ENCODE results near the gene KARS1. TPM values are rescaled to one million over a fixed set of nuclear protein-coding genes. Genes with fewer than 3 reads are reported as not detected.

The KARS1 gene
- total RNA-seq, 1 experiment from 2014 or later: 196 TPM

GRCh38 chr16:75648265-75649076, 1.0 kb upstream of the KARS1 start (continued):
- TF ChIP-seq FOSL1 (IDR thresholded peaks at IDR 0.05; ENCODE audit: low read depth) (no peak), ZNF274 (IDR thresholded peaks at IDR 0.05; ENCODE audit: low read depth, low read length) (no peak), RAD21 (IDR thresholded peaks at IDR 0.05; ENCODE audit: low read depth) (no peak), ATF3 (IDR thresholded peaks at IDR 0.05) (no peak)

GRCh38 chr16:75647112-75647491, 363 bp downstream of the KARS1 start:
- Histone ChIP-seq H3K36me3 (ENCODE audit: control insufficient read depth in 1 of 2, insufficient read depth in 2 of 2, low read length in 2 of 2) (peaks cover 11 to 28% of the 10 kb centered on the region in 2 experiments; a peak in 3 of 4 replicates), H2AFZ (ENCODE audit: low read depth, low read length, poor library complexity, severe bottlenecking) (no peak overlapping the region), H3K9me3 (ENCODE audit: control insufficient read depth in 1 of 2, insufficient read depth in 1 of 2, low read depth in 1 of 2, low read length in 2 of 2) (no peaks in the 10 kb centered on the region), H3K79me2 (ENCODE audit: insufficient read depth, low read length) (peaks cover 95% of the 10 kb centered on the region), H3K4me3 (replicated peaks in 1 of 2; ENCODE audit: low read depth in 1 of 2, low read length in 2 of 2) (peak overlapping the region; percentile 90 to 94), H3K9ac (ENCODE audit: low read length) (peak overlapping the region; percentile 99), H4K20me1 (ENCODE audit: insufficient read depth) (peaks cover 22% of the 10 kb centered on the region; the same call in 1 of the 2 replicates), H3K9me2 (ENCODE audit: insufficient read depth) (no peaks in the 10 kb centered on the region), H3K27me3 (ENCODE audit: insufficient read depth, low read length) (no peaks in the 10 kb centered on the region), H3K4me2 (ENCODE audit: low read length) (peak overlapping the region; percentile 91), H3K27ac (ENCODE audit: low read depth, low read length) (peak overlapping the region; percentile 89), H3K4me1 (ENCODE audit: control insufficient read depth in 1 of 2, insufficient read depth in 2 of 2, low read length in 2 of 2) (peaks cover 8 to 28% of the 10 kb centered on the region in 2 experiments)
- TF ChIP-seq ZBTB33 (IDR thresholded peaks at IDR 0.05; ENCODE audit: extremely low read depth, insufficient replicate concordance, low read length) (no peak), ZNF274 (IDR thresholded peaks at IDR 0.05; ENCODE audit: low read depth, low read length) (no peak), ZFX (IDR thresholded peaks at IDR 0.05) (no peak), FOSL1 (IDR thresholded peaks at IDR 0.05; ENCODE audit: low read depth) (no peak), SIN3A (IDR thresholded peaks at IDR 0.05; ENCODE audit: low read depth) (no peak), POLR2AphosphoS5 (IDR thresholded peaks at IDR 0.05; ENCODE audit: low read depth, low read length) (no peak), JUND (IDR thresholded peaks at IDR 0.05) (no peak), TCF7L2 (IDR thresholded peaks at IDR 0.05; ENCODE audit: borderline replicate concordance, extremely low read depth, insufficient read depth, insufficient read length) (no peak), EZH2phosphoT487 (IDR thresholded peaks at IDR 0.05; ENCODE audit: borderline replicate concordance) (no peak), MAX (IDR thresholded peaks at IDR 0.05) (no peak), EGR1 (IDR thresholded peaks at IDR 0.05; ENCODE audit: low read depth) (no peak), ELF1 (IDR thresholded peaks at IDR 0.05; ENCODE audit: borderline replicate concordance, low read depth) (no peak; the same call in 1 of the 2 replicates), REST (IDR thresholded peaks at IDR 0.05; ENCODE audit: low read depth) (no peak), CBX3 (IDR thresholded peaks at IDR 0.05; ENCODE audit: low read depth) (no peak), EZH2 (IDR thresholded peaks at IDR 0.05) (no peak), CEBPB (IDR thresholded peaks at IDR 0.05; ENCODE audit: low read depth) (no peak), ATF3 (IDR thresholded peaks at IDR 0.05) (no peak)
- RAD21 ChIA-PET (ENCODE audit: low non-redundant PET in 1 of 2, low total read pairs in 2 of 2, uncharacterized antibody in 2 of 2, unreplicated experiment in 2 of 2): interaction anchor here (1.1 to 2.3 kb wide), 2 partner anchors 117 kb away, joined by 4 to 8 read pairs; no protein-coding TSS in a partner anchor
- intact Hi-C loops (cut with micrococcal nuclease): loop anchor here (1.0 to 2.0 kb wide), 2 partner anchors 24 to 117 kb away; partner anchors contain the start of gene ADAT1
- DNase-seq (ENCODE audit: low read depth, low spot score) (no peak), ATAC-seq (peak; percentile 56)
- POLR2A ChIA-PET: interaction anchor here (0.9 to 1.6 kb wide), 6 partner anchors 12 to 1524 kb away, joined by 3 to 12 read pairs (median 3); partner anchors contain the start of gene ADAT1
- BruUV-seq (replicated peaks): TSS peak; percentile 60
- CTCF ChIA-PET: interaction anchor here (1.6 kb wide), 1 partner anchor 117 kb away, joined by 5 read pairs; no protein-coding TSS in a partner anchor

All from HCT116 (cell line).